Type B pancreatic cell (in vitro differentiated cells): ENCODE measurements around the gene SPAG16. TPM values are rescaled to one million over a fixed set of nuclear protein-coding genes. Genes with fewer than 3 reads are reported as not detected.

Experiments used
- DNase-seq: peaks from one replicate; pipeline ENCODE4 v3.0.0; 2021; ENCODE audit warnings: mixed read lengths; ENCODE audit not compliant: unreplicated experiment; ENCODE audit errors: extremely low spot score
- H3K27ac Mint-ChIP-seq: 2 replicates; pipeline ENCODE4 v1.8.0; 2021; ENCODE audit warnings: mild to moderate bottlenecking, mixed read lengths
- H3K27me3 Mint-ChIP-seq: 2 replicates; pipeline ENCODE4 v1.8.0; 2021; ENCODE audit warnings: mixed read lengths
- H3K36me3 Mint-ChIP-seq: 2 replicates; pipeline ENCODE4 v1.8.0; 2021; ENCODE audit warnings: mixed read lengths
- H3K4me1 Mint-ChIP-seq: one replicate; pipeline ENCODE4 v1.8.0; 2021; ENCODE audit warnings: mixed read lengths; ENCODE audit not compliant: unreplicated experiment
- H3K4me3 Mint-ChIP-seq: 2 replicates; pipeline ENCODE4 v1.8.0; 2021; ENCODE audit warnings: mild to moderate bottlenecking, mixed read lengths
- H3K9me3 Mint-ChIP-seq: 2 replicates; pipeline ENCODE4 v1.8.0; 2021; ENCODE audit warnings: mixed read lengths
- total RNA-seq: library from RNA; stranded (reverse); gene quantifications from 2 replicates; pipeline ENCODE4 v1.2.1, GENCODE V29; 2021; ENCODE audit warnings: low replicate concordance
- TF ChIP-seq, protein P1 (sequence below): fragments of 200-600 bp; sonication (generic); conservative IDR thresholded peaks from 2 replicates; pipeline ENCODE4 v1.5.0; 2021; ENCODE audit warnings: antibody characterized with exemption, mild to moderate bottlenecking

The SPAG16 gene
- total RNA-seq, 1 donor from 2014 or later = 54.8 TPM

- H3K27ac Mint-ChIP-seq = no peak overlapping the region
- no peaks in the 10 kb centered on the region for H3K4me1 Mint-ChIP-seq
- TF ChIP-seq, protein P1, sequence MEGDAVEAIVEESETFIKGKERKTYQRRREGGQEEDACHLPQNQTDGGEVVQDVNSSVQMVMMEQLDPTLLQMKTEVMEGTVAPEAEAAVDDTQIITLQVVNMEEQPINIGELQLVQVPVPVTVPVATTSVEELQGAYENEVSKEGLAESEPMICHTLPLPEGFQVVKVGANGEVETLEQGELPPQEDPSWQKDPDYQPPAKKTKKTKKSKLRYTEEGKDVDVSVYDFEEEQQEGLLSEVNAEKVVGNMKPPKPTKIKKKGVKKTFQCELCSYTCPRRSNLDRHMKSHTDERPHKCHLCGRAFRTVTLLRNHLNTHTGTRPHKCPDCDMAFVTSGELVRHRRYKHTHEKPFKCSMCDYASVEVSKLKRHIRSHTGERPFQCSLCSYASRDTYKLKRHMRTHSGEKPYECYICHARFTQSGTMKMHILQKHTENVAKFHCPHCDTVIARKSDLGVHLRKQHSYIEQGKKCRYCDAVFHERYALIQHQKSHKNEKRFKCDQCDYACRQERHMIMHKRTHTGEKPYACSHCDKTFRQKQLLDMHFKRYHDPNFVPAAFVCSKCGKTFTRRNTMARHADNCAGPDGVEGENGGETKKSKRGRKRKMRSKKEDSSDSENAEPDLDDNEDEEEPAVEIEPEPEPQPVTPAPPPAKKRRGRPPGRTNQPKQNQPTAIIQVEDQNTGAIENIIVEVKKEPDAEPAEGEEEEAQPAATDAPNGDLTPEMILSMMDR = no peak
- no peak for DNase-seq
- no peak overlapping the region for H3K4me3 Mint-ChIP-seq
- H3K27me3 Mint-ChIP-seq = no peaks in the 10 kb centered on the region
- no peaks in the 10 kb centered on the region for H3K9me3 Mint-ChIP-seq
- no peaks in the 10 kb centered on the region for H3K36me3 Mint-ChIP-seq
Observed at GRCh38 chr2:213862407-213863076, 578.3 kb downstream of the SPAG16 start.

GRCh38 chr2:213863541-213863940, 579.3 kb downstream of the SPAG16 start:
- DNase-seq = no peak
- Mint-ChIP-seq H3K27me3 (no peaks in the 10 kb centered on the region), H3K4me1 (no peaks in the 10 kb centered on the region), H3K36me3 (no peaks in the 10 kb centered on the region), H3K9me3 (no peaks in the 10 kb centered on the region), H3K4me3 (no peak overlapping the region), H3K27ac (no peak overlapping the region)
- TF ChIP-seq, protein P1 = no peak

- Mint-ChIP-seq H3K27ac (no peak overlapping the region), H3K9me3 (no peaks in the 10 kb centered on the region), H3K36me3 (no peaks in the 10 kb centered on the region), H3K27me3 (no peaks in the 10 kb centered on the region), H3K4me3 (no peak overlapping the region), H3K4me1 (no peaks in the 10 kb centered on the region)
- TF ChIP-seq, protein P1 = no peak
- DNase-seq = no peak
Observed at GRCh38 chr2:213868526-213868925, 584.3 kb downstream of the SPAG16 start.

GRCh38 chr2:213885485-213885884, 601.2 kb downstream of the SPAG16 start:
- Mint-ChIP-seq H3K36me3 (no peaks in the 10 kb centered on the region), H3K4me3 (no peak overlapping the region), H3K27me3 (peaks cover 2% of the 10 kb centered on the region), H3K9me3 (no peaks in the 10 kb centered on the region), H3K4me1 (no peaks in the 10 kb centered on the region), H3K27ac (no peak overlapping the region)
- TF ChIP-seq, protein P1 = no peak
- no peak for DNase-seq

DNA sequence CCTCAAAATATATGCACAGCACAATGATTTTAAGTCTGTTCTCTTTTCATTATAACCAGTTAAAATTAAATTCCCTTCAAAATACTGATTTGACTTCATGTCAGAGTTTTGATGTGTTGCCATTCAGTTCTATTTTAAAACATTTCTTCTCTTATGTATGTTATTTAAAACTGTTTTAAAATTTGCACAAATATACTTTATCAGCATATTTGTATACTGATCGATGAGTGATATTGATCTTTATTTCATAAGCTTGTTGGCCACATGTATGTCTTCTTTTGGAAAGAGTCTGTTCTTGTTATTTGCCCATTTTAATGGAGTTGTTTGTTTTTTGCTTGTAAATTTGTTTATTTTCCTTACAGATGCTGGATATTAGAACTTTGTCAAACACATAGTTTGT, 630.2 kb downstream of the SPAG16 start:
- no peaks in the 10 kb centered on the region for H3K36me3 Mint-ChIP-seq
- peaks cover 2% of the 10 kb centered on the region for H3K9me3 Mint-ChIP-seq
- TF ChIP-seq, protein P1 = no peak
- H3K4me3 Mint-ChIP-seq = no peak overlapping the region
- DNase-seq = no peak
- no peaks in the 10 kb centered on the region for H3K27me3 Mint-ChIP-seq
- no peaks in the 10 kb centered on the region for H3K4me1 Mint-ChIP-seq
- H3K27ac Mint-ChIP-seq = no peak overlapping the region
